H54 (cell line): ENCODE data around the gene UTY.
"Not testable (repeated sequence)": the region's sequence is repeated elsewhere in the genome, so short reads cannot be mapped to it uniquely, and the experiment has no call there.

Experiments
- DNase-seq: peaks from one replicate; pipeline ENCODE4 v3.0.0; 2011; ENCODE audit warnings: low spot score, mixed read lengths; ENCODE audit not compliant: insufficient read length
- FAIRE-seq: peaks from 3 replicates; lab custom pipeline; 2011; peaks lifted over from hg19 to GRCh38; lab: Jason Lieb, UNC
- POLR2A ChIP-seq: IDR thresholded peaks from 2 replicates; pipeline ENCODE4 v1.6.1; 2011; ENCODE audit warnings: low read depth, mild to moderate bottlenecking, low read length

Gene UTY

GRCh38 chrY:13307959-13308358 is 171.9 kb downstream of the UTY start:
- no peak for FAIRE-seq
- TF ChIP-seq POLR2A: no peak

GRCh38 chrY:13300795-13301194 is 179.0 kb downstream of the UTY start:
- DNase-seq: no peak
- no peak for TF ChIP-seq POLR2A
- no peak for FAIRE-seq

More at GRCh38 chrY:13307959-13308358, 171.9 kb downstream of the UTY start:
- no peak for DNase-seq

- DNase-seq (no peak), FAIRE-seq (no peak)
- TF ChIP-seq POLR2A: no peak
Observed at GRCh38 chrY:13299411-13299810, 180.4 kb downstream of the UTY start.

GRCh38 chrY:13296176-13296890 is 183.5 kb downstream of the UTY start:
- TF ChIP-seq POLR2A: no peak
- FAIRE-seq: no peak
- DNase-seq: no peak

- FAIRE-seq: no peak
- no peak for DNase-seq
- TF ChIP-seq POLR2A: no peak
Observed at GRCh38 chrY:13295026-13295425, 184.8 kb downstream of the UTY start.

- FAIRE-seq (no peak), DNase-seq (no peak)
- no peak for TF ChIP-seq POLR2A
Observed at GRCh38 chrY:13291199-13291598, 188.6 kb downstream of the UTY start.

GRCh38 chrY:13282151-13283054 is 197.4 kb downstream of the UTY start:
- FAIRE-seq, DNase-seq: not testable (repeated sequence)

- FAIRE-seq (no peak), DNase-seq (no peak)
- no peak for TF ChIP-seq POLR2A
Observed at GRCh38 chrY:13279561-13279960, 200.3 kb downstream of the UTY start.

GRCh38 chrY:13271706-13272105 is 208.1 kb downstream of the UTY start:
- TF ChIP-seq POLR2A: no peak
- no peak for DNase-seq
- no peak for FAIRE-seq

GRCh38 chrY:13253941-13254440 is 225.8 kb downstream of the UTY start:
- FAIRE-seq, DNase-seq: not testable (repeated sequence)

GRCh38 chrY:13250421-13250820 is 229.4 kb downstream of the UTY start:
- no peak for TF ChIP-seq POLR2A
- DNase-seq: no peak
- FAIRE-seq: no peak

GRCh38 chrY:13243716-13244115 is 236.1 kb downstream of the UTY start:
- TF ChIP-seq POLR2A: no peak
- FAIRE-seq (no peak), DNase-seq (no peak)

- DNase-seq: no peak
- FAIRE-seq: no peak
- TF ChIP-seq POLR2A: no peak
Observed at GRCh38 chrY:13233901-13234300, 245.9 kb downstream of the UTY start.

- no peak for FAIRE-seq
- no peak for TF ChIP-seq POLR2A
- no peak for DNase-seq
Observed at GRCh38 chrY:13233118-13233517, 246.7 kb downstream of the UTY start.
